Activated CD4-positive, alpha-beta T cell treated with anti-CD3 and anti-CD28 coated beads for 24 hours (primary cell): ENCODE data around the gene AMOTL1.

ENCODE experiments used
- DNase-seq, 2 donors: peaks; one replicate each; pipeline ENCODE4 v3.0.0-alpha.2; 2020; ENCODE audit warnings: low read depth in 2 of 2

The AMOTL1 gene

DNA sequence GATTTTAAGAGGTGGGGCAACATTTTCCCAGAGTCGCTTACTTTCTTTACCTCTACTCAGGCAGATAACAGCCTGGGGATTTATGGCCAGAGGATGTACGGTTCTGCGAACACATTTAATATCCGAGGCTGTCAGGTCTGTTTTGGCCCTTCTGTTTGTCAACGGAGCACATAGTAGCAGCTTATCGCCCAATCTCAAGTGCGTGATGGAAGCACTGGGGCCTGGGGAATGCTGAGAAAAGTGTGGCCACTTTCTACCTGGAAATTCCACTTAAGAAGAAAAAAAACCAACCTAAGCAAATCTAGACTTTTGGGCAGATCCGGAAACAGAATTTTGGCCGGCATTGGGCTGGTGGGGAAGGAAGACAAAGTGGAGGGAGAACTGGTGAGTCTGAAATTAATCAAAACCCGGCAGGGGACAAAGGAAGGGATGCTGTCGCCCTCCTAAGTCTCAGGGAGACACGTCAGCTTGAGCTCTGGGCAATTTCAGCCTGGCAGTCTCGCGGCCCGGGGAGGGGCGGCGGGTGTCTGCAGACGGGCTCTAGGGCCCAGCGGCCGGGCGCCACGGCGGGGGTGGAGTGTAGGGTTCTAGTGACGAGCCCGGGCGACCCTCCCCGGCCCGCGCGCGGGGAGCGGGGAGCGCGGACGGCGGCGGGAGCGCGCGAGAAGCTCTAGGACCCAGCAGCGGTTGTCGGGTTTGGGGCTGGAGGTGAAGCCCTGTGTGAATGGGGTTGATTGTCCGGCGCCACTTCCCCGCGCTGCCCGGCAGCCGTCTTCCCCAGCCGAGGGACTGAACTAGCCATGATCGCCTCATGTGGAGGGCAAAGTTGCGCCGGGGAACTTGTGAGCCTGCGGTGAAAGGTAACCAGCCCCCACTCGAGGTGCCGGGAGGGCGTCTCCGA is at the start of gene AMOTL1:
TSS of gene AMOTL1 (plus strand) at position 656 of the 901 bp plus-strand sequence. CDS start at position 812, 156 bp downstream.
- no peak for DNase-seq

DNA sequence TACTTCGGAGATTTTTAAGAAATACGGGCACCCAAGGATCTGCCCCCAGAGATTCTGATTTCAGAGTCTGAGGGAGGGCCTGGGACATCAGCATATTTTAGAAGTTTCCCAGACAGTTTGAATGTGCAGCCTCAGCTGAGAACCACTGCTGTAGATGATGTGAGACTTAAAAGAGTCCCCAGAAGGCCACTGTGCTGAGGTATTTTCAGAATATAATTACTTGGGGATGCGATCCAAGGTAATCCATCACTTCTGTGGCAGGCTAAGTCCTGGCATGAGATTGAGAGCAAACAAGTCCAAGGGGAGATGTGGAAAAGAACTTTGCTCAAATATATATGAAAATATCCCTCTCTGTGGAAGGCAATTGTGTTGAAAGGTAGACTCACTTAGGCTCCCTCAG is 48.3 kb upstream of the AMOTL1 start:
- DNase-seq, result no peak

- no peak for DNase-seq
Measured at GRCh38 chr11:94721565-94722292, 46.4 kb upstream of the AMOTL1 start.

- no peak for DNase-seq
Measured at GRCh38 chr11:94722735-94723134, 45.4 kb upstream of the AMOTL1 start.

DNA sequence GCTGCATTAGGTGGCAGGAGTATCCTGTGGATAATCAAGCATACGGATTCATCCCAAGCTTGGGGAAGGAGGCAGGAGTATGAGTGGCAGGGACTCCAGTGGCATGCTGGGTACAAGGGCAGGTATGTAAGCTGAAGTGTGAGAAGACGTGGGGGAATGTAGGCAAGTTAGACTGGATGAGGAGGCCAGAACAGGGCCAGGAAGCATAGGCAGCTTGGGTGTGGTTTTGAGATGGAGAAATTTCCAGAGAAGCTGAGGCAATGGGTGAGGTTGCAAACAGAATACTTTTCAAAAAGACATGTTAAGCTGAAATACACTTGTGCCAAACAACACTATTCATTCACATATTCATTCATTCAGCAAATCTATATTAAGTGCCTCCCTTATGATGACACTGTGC is 43.1 kb upstream of the AMOTL1 start:
- no peak for DNase-seq

DNA sequence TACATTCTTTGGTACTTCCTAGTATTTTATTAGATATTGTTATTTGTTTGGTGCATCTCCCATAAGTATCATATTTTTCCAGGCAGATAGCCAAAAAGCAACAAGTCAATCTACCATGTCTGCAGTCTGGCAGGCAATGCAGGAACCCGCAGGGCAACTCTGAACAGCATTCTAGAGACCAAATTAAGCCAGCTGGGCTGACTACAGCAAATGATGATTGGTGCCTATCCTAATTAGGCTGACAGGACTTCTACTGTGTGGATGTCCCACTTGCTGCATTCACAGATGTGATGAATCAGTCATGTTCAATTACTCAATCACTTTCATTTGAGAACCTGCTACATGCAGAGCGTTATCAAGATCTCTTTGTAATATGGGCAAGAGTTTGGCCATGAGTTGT is 40.3 kb upstream of the AMOTL1 start:
- DNase-seq, result no peak

GRCh38 chr11:94728541-94728940 is 39.6 kb upstream of the AMOTL1 start:
- no peak for DNase-seq

DNA sequence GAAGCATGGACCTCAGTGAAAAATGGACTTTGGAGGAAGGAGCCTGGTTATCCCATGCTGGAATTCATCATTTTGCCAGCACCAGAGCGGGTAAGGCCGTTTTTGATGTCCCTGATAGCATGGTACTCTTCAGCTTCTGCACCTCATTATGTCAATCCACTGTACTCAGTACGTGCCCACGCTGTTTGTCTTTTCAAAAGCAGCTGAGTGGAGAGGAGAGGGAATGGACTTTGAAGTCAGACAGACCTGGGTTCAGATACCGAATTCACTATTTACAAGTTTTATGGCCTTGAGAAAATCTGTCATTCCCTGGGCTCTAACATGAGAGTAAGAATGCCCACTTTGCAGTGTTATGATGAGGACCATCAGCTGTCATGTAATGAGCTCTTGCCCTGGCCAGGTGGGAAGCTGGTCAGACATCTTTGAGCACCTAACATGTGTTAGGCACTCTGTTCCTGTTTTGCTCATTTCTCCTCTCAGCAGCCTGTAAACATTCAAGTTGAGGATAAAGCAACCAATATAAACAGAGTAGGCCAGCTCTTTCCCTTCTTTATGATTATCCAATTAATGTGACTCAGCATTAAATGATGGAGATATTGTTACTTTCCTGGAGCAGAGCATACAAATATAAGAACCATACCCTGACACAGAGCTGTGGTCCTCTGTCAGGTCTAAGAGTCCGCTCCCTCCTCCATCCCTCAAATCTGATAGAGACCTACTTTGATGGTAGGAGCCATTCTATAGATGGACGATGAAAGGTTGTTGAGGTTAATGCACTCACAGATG is 39.0 kb upstream of the AMOTL1 start:
- DNase-seq, result no peak

DNA sequence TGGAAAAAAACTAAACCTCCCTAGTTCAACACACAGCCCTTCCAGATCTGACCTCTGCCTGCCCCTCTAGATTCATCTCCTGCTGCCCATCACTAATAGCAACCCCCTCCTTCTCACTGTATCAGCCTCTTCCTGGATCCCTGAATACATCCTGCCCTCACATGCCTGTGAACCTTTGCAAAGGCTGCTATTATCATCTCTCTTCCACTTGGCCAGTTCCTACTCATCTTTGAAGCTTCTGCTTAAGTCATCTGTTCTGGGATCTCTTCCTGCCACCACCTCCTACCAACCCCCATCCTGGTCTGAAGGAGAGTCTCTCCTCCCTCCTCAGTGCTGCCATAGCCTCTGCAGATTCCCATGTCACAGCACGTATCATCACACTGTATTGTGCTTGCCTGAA is 38.0 kb upstream of the AMOTL1 start:
- DNase-seq, result no peak

GRCh38 chr11:94731880-94732601 is 36.1 kb upstream of the AMOTL1 start:
- DNase-seq, result no peak

DNA sequence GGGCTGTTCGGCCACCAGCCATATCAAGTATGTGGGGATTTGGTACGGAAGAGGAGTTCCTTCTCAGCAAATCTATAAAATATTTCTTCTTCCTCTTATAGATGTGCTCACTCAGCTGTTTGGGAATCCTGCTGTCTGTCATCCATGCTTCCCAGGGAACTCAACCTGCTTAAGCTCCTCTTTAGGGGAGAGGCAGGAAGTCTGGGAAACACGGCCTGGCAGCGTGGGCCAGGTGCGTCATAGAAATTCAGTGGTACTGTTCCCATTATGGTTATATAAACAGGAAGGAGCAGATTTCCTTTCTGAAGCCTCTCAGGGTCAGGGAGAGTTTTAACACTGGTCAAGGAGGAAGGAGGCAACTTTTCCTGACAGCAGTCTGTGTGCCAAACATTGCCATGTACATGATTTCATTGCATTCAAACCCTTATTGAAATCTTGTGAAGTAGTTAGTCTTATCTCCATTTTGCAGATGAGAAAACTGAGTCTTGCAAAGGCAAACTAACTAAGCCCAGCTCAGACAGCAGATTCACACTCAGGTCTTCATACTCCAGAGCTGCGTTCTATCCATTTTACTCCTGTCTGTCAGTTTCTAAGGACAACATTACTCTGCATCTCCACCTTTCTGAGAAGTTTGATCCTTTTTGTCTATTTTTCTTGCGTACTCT is 35.4 kb upstream of the AMOTL1 start:
- no peak for DNase-seq

- no peak for DNase-seq
Measured at GRCh38 chr11:94734563-94735275, 33.4 kb upstream of the AMOTL1 start.

GRCh38 chr11:94735907-94736306 is 32.2 kb upstream of the AMOTL1 start:
- no peak for DNase-seq

- DNase-seq, result no peak
Measured at GRCh38 chr11:94737171-94737611, 31.0 kb upstream of the AMOTL1 start.

GRCh38 chr11:94738746-94739145 is 29.4 kb upstream of the AMOTL1 start:
- DNase-seq, result no peak

- DNase-seq, result no peak
Measured at GRCh38 chr11:94739331-94739730, 28.8 kb upstream of the AMOTL1 start.

DNA sequence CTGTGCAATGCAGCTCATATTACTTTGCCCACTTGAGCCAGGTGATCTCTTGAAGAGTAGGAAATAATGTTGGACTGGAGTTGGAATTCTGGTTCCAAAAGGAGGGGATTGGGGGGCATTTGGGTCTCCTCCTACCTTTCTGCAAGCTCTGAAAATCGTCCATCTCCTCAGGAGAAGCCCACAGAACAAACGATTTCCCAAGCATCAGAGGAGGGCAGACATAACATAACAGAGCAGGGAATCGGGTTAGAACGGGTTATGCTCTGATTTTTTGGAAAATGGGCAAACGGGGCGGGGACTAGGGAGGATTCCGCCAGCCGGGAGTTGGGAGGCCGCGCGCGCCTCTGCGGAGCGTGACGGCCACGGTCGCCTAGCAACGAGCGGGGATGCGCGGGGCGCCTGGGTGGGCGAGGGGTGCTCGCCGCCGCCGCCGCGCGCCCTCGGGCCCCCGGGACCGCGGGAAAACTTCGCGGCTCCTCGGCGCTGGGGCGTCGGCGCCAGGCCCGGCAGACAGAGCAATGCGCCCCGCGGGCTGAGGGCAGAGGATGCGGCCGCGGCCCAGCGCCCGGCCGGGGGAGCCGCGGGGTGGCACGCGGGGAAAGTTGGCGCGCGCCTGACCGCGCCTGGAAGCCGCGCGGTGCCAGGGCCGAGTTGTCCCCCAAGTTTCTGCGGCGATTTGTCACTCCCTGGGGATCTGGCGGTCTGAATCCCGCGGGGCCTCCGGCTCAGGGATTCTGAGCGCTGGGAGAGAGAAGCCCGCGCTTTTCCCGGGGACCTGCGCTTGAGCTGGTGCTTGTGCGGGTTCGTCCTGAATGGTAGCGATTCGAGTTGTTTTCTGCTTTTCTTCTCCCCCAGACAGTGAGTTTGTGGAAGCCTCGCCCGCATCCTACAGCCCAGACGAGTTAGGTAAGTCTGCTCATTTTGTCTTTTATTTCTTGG is 27.8 kb upstream of the AMOTL1 start:
- DNase-seq, result no peak

DNA sequence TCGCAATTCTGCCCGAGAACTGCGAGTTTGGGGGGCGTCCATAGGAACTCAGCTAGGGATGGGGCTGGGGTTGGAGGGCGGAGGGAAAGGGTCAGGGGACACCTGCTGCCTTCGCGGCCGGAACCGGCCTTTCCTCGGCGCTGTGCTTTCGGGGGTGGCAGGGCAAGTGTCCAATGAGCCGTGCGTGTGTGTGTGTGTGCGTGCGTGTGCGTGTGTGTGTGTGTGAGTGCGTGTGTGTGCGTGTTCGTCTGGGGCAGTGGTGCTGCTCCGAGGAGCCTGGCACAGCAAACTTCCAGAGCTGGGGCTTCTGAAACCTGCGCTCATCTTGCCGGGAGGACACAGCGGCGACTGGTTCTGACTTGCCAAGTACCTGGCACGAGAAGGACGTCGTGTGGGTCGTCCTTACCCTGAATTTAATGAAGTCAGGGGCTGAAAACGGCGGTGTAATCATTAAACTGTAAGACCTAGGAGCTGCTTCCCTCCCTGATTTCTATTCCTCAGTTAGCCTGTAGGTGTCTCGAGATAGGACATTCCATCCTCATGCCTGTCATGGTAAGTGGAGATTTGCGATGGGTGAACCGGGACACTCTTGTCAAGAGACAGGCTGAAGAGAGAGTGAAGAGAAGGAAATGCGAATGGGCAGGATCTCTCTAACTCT is 27.0 kb upstream of the AMOTL1 start:
- DNase-seq, result no peak

GRCh38 chr11:94742665-94743064 is 25.5 kb upstream of the AMOTL1 start:
- no peak for DNase-seq
